Fibroblast of lung (primary cell): Measurements from ENCODE around the gene GUCY2C.

Experiments used
- CTCF ChIP-seq, 2 donors: IDR thresholded peaks in 1 of 2; conservative IDR thresholded peaks in 1 of 2; 1 replicate in 1 of 2; 2 replicates in 1 of 2; pipeline ENCODE4 v1.5.1; 2011 to 2012; ENCODE audit warnings: low read length in 2 of 2, control low read depth in 1 of 2, inconsistent platforms in 1 of 2, low read depth in 1 of 2, mild to moderate bottlenecking in 1 of 2
- EZH2 ChIP-seq: IDR thresholded peaks from 2 replicates; pipeline ENCODE4 v1.5.1; 2012; ENCODE audit warnings: low read length, control low read depth, mild to moderate bottlenecking; ENCODE audit errors: missing control alignments

- TF ChIP-seq CTCF (conservative IDR thresholded peaks at IDR 0.05 in 1 of 2, IDR thresholded peaks at IDR 0.05 in 1 of 2; ENCODE audit: low read depth in 1 of 2, low read length in 2 of 2) (no peak), EZH2 (no peak)
Measured at GRCh38 chr12:14650789-14651188, 45.6 kb downstream of the GUCY2C start.
